ENCODE measurements around the gene TNS3.

Gene TNS3

DNA sequence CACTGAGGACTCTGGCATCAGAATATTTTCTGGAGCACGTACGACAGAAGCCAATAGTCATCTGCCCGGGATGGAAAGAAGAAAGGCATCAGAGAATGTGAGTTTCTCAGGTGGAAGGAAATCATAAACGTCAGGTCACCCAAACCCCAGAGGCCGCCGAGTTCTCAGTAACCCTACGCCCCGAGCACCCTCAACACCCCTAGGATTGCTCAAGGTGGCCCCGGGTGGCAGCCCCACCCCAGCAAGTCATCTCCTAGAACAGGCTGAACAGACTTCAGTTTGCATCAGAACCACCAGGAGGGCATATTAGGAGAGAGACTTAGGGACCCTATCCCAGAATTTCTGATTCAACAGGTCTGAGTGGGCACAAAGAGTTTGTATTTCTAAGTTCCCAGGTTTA lies 117.6 kb downstream of the TNS3 start:
- DNase-seq, result no peak

DNA sequence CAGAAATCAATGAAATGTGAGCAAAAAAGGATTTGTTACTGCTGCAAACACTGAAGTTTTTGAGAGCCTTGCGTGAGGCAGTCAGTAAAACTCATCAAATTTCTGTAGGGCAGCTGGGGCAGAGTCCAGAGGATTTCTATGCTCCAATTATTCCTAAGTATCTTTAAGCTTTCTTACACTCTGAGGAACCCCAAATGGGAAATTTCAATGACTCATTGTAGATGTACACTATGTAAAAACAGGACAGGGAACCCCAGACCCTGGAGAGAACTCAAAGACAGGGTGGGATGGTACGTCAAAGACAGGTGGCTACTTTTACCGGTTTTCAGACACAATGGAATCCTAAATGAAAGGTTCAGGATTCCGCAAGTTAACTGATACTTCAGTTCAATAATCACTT lies 120.2 kb downstream of the TNS3 start:
- DNase-seq, result no peak

DNA sequence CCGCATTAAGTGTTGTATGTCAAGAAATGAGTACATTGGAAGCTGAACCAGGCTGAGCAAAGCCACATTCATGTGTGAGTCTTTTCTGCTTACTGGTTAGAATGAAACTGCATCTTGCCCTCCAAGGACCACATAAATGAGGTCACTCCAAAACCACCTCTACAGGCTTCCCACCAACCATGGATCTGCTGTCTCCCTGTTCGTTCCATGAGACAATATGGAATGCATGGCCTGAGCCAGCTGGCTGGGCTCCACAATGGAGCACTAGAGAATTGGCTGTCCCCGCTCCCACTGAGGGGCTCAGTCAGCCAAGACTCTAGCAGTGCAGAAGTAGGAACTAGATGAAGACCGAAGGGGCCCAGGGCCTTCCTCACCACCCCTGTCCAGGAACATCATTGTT lies 120.8 kb downstream of the TNS3 start:
- no peak for DNase-seq

DNA sequence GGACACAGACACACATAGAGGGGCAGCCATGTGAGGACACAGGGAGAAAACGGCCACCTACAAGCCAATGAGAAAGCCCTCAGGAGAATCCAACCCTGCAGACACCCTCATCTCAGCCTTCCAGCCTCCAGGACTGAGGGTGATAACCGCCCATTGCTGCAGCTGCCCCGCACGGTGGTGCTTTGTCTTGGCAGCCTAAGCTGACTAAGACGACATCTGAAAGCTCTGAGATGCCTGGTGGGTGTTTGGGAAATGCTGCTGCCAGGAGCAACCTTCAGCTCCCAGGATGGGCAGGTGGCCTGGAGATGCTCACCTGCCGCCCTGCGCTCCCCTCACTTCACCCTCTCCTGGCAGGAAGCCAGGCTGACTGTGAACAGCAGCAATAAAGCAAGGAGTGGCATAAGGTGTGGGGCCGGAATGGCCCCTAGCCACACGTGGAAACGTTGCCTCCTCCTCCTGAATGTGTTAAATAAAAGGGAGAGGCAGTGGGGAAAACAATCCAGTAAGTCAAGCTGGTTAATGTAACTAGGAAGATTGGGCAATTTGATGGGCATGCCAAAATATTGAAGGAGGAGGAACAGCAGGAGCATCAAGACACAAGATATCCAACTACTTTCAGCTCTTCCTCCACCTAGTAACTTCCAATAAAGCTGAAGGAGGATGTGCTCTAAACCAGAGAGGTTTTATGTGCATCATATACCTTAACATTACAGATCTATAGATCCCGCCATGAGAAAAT lies 121.5 kb downstream of the TNS3 start:
- no peak for DNase-seq

DNA sequence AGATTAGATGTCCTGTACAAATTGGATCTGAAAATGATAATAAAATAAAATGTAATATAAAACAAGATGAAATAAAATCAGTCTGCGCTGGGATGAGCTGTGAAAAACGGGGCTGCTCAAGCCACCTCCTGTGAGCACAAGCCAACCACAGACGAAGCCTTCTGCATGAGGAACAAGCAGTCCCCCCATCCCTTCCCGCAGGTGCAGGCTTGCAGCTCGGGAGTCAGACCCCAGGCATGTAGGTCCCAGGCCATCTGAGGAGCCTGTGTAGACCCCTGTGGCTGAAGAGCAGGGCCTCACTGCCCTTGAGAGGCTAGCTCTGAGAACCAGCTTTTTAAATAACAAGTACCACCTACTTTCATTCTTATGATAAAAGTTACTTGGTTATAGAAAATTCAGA lies 123.4 kb downstream of the TNS3 start:
- DNase-seq, result no peak

DNA sequence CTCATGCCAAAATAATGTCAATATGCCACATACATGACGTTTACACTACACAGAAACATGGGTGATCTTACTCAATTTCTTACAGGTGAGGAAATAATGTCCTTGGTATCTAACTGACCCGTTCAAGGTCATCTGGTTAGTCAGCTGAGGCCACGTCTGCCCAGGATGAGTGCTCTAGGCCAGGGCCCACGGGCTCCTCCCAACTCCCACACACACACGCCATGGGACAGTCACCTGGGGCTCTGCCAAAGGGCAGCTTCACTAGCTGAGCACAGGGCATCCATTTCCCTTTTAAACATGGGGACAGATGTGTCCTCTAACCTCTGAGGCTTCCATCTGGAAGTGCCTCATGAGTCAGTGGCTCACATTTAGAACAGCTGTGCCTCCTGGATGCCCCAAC lies 123.9 kb downstream of the TNS3 start:
- DNase-seq, result no peak

DNA sequence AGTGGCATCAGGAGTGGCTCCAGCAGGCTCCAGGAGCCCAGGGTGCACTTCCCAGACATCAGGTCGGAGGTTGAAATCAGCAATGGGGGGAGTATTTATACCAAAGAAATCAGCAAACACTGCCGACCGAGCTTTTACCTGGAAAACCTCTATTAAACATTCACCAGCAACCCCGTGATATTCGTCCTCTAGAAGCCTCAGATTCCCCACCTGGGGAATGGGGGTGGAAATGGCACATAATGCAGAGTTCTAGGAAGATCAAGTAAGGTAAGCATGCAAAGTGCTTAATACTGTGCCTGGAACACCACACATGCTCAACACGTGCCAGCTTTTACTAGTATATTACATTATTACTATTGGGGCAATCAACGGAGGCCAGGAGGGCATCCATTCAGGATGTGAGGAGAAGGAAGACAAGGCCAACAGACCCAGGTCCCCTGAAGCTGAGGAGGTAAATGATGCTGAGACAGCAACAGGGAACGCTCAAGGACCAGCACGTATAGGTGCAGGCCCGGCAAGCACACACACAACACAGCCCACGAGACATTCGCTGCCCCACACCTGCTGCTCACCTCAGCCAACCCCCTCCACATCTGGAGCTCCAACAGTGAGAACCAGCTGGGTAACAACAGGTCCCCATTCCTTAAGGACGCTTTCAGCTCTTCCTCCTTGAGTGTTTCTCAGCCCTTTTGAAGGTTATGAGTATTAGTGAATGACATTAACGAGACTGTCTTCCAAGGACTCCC lies 125.5 kb downstream of the TNS3 start:
- DNase-seq, result no peak

DNA sequence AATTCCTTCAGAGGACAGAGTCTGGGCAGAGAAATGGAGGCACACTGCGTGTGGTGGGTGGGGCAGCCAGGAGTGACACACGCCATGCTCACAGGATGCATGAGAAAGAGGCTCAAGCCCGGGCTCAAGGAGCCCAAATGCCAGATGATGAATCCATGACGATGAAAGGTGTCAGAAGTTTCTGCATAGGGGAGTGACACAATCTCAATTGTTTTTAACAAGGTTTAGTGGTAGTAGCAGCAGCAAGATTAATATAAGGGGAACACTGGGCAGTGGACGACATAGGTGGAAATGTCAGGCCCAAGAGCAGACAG lies 126.1 kb downstream of the TNS3 start:
- no peak for DNase-seq

DNA sequence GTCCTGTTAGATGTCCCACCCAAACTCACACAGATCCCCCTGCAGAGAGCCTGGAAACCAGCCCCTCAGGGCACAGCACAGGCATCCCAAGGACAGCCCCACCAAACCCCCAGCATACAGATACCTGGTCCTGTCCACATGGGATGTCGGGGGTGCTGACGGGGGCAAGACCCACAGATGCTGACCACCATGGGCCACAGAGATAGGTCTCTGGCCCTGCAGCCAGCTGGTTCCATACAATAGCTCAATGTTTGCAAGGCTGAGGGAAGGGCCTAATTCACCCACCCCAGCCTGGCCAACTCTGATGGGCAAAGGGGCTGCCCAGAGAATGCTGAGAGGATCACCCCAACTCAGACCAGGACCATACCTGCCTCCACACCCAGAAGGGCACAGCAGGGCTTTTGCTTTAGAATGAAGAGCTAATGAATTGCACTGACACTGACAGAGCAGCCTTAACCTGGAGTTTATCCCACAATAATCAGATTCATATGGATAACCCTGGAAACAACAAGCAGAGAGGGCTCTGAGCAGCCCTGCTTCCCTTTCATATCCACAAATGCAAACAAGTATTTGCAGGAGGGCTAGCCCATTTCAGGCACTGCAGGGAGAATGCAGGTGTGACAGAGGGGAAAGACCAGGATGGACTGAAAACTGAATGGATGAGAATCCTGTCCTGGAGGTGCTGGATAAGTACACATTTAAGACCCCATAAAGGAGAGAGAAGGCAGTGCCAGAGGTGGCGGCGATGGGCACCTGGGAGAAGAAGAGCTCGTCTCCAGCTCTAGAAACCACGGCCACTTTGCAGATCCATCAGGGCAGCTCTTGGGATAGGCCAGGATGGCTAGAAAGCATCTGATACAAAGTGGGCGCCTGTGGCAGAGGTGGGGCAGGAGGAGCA lies 126.7 kb downstream of the TNS3 start:
- DNase-seq, result no peak

DNA sequence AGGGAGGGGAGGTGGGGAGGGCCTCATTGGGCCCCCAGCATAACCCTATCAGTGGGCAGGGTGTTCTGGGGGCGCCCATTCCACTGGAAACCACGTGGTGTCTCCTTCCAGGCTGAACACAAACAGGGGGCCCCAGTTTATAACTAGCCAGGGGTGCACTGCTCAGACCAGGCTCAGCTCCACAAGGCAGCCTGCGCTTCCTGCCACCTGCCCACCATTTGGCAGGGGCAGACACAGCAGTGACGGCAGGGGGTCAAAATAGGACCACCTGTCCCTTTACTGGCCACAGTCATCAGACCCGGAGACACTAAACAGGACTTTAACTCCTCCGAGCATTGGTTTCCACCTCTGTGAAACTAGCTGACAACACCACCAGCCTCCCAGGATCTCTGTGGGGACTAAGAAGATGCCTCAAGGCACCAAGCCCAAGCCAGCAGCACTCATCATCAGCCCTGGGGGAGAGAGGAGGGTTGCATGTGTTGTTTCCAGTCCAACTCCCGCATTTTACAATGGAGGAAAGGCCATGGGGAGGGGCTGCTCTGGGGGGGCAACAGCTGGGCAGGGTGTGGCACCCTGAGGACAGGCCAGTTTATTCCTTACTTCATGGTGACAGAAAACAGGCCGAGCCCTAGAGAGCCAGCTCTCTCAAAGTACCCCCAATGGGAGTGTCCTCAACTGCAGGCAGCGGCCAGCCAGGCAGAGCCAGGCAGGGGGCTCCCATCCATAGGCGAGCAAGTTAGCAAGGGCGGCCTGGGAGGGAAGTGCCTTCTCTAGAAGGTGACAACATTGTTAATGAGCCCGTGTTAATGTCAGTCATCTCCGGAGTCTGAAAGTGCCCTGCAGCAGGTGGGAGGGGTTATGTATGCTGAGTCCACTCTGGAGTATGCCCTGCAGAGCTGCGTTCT lies 127.6 kb downstream of the TNS3 start:
- DNase-seq, result no peak

DNA sequence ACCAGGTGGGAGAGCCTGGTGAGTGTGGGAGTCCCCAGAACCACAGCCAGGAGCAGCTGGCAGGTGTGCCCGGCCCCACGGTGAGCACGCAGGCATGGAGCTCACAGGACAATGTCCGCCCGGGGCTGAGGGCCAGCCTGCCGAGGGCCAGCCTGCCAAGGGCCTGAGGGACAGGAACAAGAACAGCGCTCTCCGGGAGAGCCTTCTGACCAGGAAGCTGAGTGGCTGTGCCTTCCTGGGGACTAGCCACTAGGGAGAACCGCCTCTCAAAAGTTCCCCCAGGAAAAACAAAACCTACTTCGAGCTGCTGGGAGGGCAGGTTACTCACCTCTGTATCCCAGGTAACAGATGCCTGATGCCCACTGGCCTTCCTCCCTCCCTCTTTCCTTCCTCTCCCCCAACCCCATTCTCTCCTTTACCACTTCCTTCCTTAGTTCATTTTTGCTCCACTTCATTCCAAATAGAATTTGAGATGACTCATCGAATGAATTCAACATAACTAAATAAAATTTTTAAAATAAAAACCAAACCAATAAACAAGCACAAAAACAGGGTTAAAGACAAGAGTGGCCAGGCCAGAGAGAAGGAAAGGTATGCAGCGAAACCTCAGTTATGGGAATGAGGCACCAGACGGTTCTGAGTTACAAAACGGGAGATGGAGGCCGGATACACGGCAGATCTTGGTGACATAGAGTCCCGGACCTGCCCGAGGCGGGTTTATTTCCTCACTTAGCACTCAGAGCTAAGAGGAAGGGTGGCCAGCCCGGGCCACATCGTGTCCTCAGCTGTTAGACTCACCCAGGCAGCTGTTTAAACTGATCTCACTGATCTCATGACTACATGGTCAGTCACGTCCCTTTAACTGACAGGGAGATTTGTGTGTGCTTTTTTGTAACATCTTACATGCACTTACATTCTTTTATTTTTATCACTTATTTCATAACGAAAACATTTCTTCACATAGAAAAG lies 128.5 kb downstream of the TNS3 start:
- no peak for DNase-seq

DNA sequence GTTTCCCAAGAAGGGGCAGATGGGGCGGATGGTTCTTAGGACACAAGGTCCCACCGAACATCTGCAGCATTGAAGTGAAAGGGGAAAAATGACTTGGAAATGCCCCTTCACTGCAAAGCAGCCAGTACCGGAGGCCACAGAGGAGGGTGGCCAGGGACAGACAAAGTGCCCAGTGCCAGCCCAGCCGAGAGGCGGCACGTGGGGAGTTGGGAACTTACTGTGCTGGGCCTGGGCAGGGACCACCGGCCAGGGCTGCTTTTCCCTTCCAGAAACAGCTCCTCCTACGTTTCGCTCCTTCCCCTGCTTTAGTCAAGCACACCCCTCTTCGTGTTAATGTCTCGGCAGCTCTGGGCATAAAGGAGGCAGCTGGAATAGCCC lies 129.2 kb downstream of the TNS3 start:
- no peak for DNase-seq

DNA sequence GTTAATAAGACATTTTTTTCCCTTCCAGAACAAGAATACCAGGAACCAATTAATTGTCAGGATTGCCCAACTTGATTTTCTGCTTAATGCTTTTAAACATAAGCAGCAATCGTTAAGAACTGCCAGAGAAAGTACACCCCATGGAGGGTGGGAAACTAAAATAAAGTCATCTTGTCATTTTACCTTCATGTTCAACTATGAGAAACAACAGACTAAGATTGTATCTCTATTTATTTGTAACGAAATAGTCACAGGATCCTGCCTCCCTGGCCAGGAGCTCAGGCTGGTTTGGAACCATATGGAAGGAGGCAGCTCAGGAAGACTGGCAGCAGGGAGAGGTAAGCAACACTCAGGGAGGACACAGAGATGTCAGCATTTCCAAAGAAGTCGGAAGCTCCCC lies 129.6 kb downstream of the TNS3 start:
- no peak for DNase-seq

DNA sequence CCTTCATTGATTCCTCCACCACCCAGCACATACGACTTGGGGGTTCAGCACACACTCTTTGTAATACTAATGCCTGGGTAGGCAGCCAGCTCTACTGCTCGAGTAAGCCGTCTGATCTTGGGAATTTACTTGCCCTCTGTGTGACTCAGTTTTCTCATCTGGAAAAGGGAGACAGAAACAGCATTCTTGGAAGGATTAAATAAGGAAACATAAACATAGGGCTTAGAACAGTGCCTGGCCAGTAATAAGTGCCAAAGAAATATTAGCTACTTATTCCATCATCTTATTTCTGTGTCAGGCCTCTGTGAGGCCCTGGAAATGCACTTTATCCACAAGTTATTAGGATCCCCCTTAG lies 130.1 kb downstream of the TNS3 start:
- DNase-seq, result no peak

DNA sequence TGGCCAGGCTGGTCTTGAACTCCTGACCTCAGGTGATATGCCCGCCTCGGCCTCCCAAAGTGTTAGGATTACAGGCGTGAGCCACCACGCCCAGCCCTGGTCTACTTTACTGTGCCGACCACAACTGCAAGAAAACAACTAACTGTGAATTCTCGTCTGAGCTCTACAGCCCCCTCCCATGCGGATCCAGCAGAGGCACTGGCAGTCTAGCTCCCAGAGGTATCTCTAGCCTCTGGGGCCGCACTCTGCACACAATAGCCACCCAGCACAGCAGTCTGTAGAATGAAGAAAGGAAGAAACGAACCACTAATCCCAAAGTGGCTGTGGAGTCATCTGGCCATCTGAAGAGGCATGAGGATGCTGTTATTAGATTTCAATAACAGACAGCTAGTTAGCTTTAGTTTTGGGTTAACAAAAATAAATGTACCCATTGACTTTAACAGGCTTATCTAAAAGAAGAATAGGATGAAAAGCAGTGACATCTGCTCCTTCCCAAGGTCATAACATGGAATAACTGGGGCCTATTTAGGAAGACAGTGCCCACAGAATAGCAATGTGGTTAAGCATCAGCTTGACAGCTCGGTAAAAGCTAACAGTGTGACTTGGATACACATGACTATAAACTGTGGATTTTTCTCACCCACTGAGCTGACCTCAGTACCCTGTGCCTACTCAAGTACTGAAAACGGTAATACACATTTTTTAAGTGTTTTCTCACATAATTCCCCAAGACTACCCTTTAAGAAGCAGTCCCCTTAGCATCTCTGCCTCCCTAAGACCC lies 131.9 kb downstream of the TNS3 start:
- DNase-seq, result no peak

DNA sequence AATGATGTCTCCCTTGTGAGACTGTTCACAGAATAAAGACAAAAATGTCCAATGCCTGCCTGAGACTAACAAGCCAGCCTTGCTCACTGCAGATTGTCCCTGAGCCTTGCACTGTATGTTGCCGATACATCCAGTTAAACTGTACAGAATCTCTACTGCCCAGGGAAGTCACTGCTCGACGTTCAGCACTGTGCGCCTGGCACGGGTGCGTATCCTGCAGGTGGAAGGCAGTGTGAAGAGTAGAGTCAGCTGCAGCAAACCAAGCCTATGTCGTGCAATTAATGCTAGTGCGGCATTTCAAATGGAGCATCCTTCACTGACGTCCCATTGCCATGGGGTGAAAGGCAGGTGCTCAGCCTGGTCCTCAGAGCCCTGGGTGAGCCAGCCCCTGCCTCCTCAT lies 132.9 kb downstream of the TNS3 start:
- DNase-seq, result no peak

DNA sequence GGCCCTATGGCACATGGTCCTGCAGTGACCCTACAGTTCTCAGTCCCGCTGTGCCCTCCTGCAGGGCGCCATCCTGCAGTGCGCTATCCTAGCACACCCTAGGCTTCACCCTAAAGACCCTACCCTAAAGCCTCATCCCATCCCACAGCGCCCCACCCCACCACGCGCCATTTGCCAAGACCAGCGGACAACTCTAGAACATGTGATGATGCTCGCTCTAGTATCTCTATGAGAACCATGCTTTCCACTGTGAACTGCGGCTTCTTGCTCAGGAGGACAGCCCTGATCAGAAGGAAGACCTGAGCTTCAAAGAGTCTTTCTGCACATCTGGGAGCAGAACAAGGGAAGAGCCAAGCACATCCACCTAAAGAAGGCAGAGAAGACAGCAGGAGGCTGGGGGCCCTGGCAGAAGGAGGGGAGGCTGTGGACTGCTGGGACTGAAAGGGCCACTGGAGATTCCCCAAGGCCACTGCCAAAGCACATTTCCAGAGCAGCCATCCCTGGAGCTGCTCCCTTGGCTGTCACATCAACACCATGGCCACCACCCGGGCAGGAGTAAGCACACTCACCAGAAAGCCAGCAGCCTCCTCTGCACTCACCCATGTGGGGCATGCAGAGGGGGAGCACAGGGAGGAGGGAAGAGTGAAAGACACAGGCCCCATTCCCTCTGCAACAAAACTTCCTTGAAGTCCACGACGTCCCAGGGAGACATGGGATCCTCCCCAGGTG lies 134.1 kb downstream of the TNS3 start:
- no peak for DNase-seq

DNA sequence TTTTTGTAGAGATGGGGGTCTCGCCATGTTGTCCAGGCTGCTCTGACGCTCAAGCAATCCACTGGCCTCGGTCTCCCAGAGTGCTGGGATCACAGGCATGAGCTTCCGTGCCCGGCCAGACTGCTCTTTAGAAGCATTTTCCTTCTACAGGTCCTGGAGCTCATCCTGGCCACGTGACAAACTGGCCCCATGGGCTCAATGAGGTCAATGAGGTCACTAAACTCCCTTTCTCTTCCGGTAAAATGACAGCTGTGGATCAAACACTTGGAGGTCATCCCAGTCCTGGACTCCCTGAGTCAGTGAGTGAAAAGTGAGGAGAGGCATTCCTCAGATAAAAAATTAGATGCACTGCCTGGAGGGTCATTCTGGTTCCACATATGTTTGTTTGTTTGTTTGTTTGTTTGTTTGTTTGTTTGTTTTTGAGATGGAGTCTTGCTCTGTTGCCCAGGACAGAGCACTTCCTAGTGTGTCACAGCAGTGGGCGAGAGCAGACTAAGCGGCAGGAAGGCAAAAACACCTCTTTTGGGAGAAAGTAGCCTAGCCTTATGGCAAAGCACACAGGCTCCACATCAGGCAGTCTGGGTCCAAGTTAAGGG lies 134.9 kb downstream of the TNS3 start:
- no peak for DNase-seq

DNA sequence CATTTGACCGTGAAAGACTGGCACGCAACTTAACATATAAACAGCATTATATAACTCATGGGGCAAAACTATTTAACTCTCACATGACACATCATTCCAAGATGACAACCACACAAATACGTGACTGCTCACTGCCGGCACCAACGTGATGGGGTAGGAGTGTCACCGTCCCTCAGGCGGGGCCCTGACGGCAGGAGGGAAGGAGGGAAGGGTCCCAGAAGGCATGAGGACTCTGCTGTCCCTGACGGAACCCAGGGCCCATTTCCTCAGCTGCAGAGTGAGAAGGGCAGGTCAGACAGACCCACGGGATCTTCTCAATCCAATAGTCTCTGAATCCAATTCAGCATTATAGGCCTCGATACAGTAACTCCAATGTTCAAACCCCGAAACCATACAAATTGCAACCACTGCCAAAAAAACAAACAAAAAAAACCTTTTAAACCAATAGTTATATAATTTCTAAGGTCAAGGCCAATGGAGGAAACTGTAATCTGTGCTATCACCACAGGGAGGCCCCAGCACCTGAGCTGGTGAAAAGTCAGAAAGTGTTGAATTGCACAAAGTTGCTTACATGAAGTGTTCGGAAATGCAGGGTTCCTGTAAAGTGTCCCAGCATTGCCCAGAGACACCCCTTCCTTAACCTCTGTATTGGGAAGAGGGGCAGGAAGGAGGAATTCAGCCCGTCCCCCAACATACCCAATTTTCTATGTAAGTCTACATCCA lies 137.4 kb downstream of the TNS3 start:
- no peak for DNase-seq

Data from activated CD8-positive, alpha-beta memory T cell treated with anti-CD3 and anti-CD28 coated beads, Interleukin-2, amount 50 U/mL, for 48 hours (primary cell).